GM23338 (cell line): ENCODE results near the gene FMN1. TPM values are rescaled to one million over a fixed set of nuclear protein-coding genes. Genes with fewer than 3 reads are reported as not detected.

ENCODE experiments used
- ATAC-seq: fragments of 200-7000 bp; cut with Tn5 transposase; 3 replicates; pipeline ENCODE4 v1.9.1; 2020
- DNase-seq: peaks from one replicate; pipeline ENCODE4 v3.0.0-alpha.2; 2015; ENCODE audit warnings: low spot score
- H2AFZ ChIP-seq: fragments of 200-600 bp; sonication (generic); 2 replicates; pipeline ENCODE4 v1.8.0; 2016; ENCODE audit warnings: antibody characterized with exemption, mild to moderate bottlenecking, moderate library complexity
- H3F3A ChIP-seq: fragments of 200-600 bp; sonication (generic); replicated peaks from 2 replicates; pipeline ENCODE4 v1.8.0; 2017; ENCODE audit warnings: antibody characterized with exemption, mixed run types, low read depth
- H3K27ac ChIP-seq: fragments of 200-600 bp; sonication (generic); 2 replicates; pipeline ENCODE4 v1.6.1; 2016; ENCODE audit warnings: low read depth
- H3K27me3 ChIP-seq: fragments of 200-600 bp; sonication (generic); 2 replicates; pipeline ENCODE4 v1.8.0; 2016; ENCODE audit warnings: mild to moderate bottlenecking, mixed run types, moderate library complexity; ENCODE audit not compliant: insufficient read depth
- H3K36me3 ChIP-seq: fragments of 200-600 bp; sonication (generic); 2 replicates; pipeline ENCODE4 v1.8.0; 2016; ENCODE audit warnings: mild to moderate bottlenecking; ENCODE audit not compliant: insufficient read depth
- H3K4me1 ChIP-seq: fragments of 200-600 bp; sonication (generic); 2 replicates; pipeline ENCODE4 v1.8.0; 2016; ENCODE audit warnings: mild to moderate bottlenecking, moderate library complexity; ENCODE audit not compliant: insufficient read depth
- H3K4me2 ChIP-seq: fragments of 200-600 bp; sonication (generic); 2 replicates; pipeline ENCODE4 v1.7.1; 2017; ENCODE audit warnings: mixed run types
- H3K4me3 ChIP-seq: fragments of 200-600 bp; sonication (generic); 2 replicates; pipeline ENCODE4 v1.6.1; 2016; ENCODE audit warnings: mixed run types
- H3K79me2 ChIP-seq: fragments of 200-600 bp; sonication (generic); replicated peaks from 2 replicates; pipeline ENCODE4 v1.8.0; 2017; ENCODE audit warnings: mild to moderate bottlenecking; ENCODE audit not compliant: insufficient read depth
- H3K9me2 ChIP-seq: fragments of 200-600 bp; sonication (generic); 2 replicates; pipeline ENCODE4 v1.8.0; 2017; ENCODE audit not compliant: insufficient read depth
- H4K20me1 ChIP-seq: fragments of 200-600 bp; sonication (generic); replicated peaks from 2 replicates; pipeline ENCODE4 v1.8.0; 2017; ENCODE audit warnings: mild to moderate bottlenecking; ENCODE audit not compliant: insufficient read depth
- H3K27ac Mint-ChIP-seq: 2 replicates; pipeline ENCODE4 v1.8.0; 2020; ENCODE audit warnings: inconsistent platforms, mild to moderate bottlenecking, moderate library complexity, mixed read lengths
- H3K27me3 Mint-ChIP-seq: 3 replicates; pipeline ENCODE4 v1.8.0; 2022; ENCODE audit warnings: low read depth, mild to moderate bottlenecking, moderate library complexity, mixed read lengths, inconsistent platforms; ENCODE audit not compliant: insufficient read depth, poor library complexity
- H3K36me3 Mint-ChIP-seq: 3 replicates; pipeline ENCODE4 v1.8.0; 2021; ENCODE audit warnings: low read depth, mild to moderate bottlenecking, inconsistent platforms, moderate library complexity, mixed read lengths
- H3K4me1 Mint-ChIP-seq: 3 replicates; pipeline ENCODE4 v1.8.0; 2020; ENCODE audit warnings: mild to moderate bottlenecking, inconsistent platforms, mixed read lengths
- H3K4me3 Mint-ChIP-seq: 3 replicates; pipeline ENCODE4 v1.8.0; 2021; ENCODE audit warnings: moderate library complexity, mild to moderate bottlenecking, inconsistent platforms, mixed read lengths
- H3K9me3 Mint-ChIP-seq: 3 replicates; pipeline ENCODE4 v1.8.0; 2020; ENCODE audit warnings: moderate library complexity, mild to moderate bottlenecking, inconsistent platforms, mixed read lengths
- CTCF ChIP-seq, 2 experiments: fragments of 200-600 bp in 1 of 2; sonication (generic) in 1 of 2; conservative IDR thresholded peaks; 2 replicates each; pipeline versions ENCODE4 v1.5.1 to v1.6.1; 2016 to 2017; ENCODE audit warnings: antibody characterized with exemption in 2 of 2, low read depth in 2 of 2, mild to moderate bottlenecking in 2 of 2, moderate library complexity in 1 of 2
- EZH2phosphoT487 ChIP-seq: fragments of 200-600 bp; sonication (generic); IDR thresholded peaks from one replicate; pipeline ENCODE4 v1.8.1; 2018; ENCODE audit warnings: antibody characterized with exemption; ENCODE audit not compliant: unreplicated experiment
- JUNB ChIP-seq: IDR thresholded peaks from one replicate; pipeline ENCODE4 v1.6.1; 2016; ENCODE audit warnings: antibody characterized with exemption; ENCODE audit not compliant: unreplicated experiment
- NANOG ChIP-seq: IDR thresholded peaks from 2 replicates; pipeline ENCODE4 v1.6.1; 2016; ENCODE audit warnings: antibody characterized with exemption, borderline replicate concordance
- POLR2AphosphoS5 ChIP-seq: IDR thresholded peaks from 2 replicates; pipeline ENCODE4 v1.6.1; 2016; ENCODE audit warnings: antibody characterized with exemption, low read depth
- REST ChIP-seq: IDR thresholded peaks from one replicate; pipeline ENCODE4 v1.6.1; 2018; ENCODE audit warnings: antibody characterized with exemption; ENCODE audit not compliant: unreplicated experiment
- STAT1 ChIP-seq: IDR thresholded peaks from one replicate; pipeline ENCODE4 v1.6.1; 2016; ENCODE audit warnings: antibody characterized with exemption; ENCODE audit not compliant: unreplicated experiment
- ZNF462 ChIP-seq: fragments of 250-450 bp; sonication (Bioruptor Pico); IDR thresholded peaks from 2 replicates; pipeline ENCODE4 v1.5.0; 2020; ENCODE audit warnings: mild to moderate bottlenecking, moderate library complexity
- polyA plus RNA-seq: library from polyadenylated mRNA; unstranded; fragments of >200 nt; fragmentation: Nextera tagmentation; extraction: Ambion mirVana; gene quantifications from 2 replicates; pipeline ENCODE4 v1.2.1, GENCODE V29; 2016
- total RNA-seq: library from RNA; depleted of rRNA; stranded (reverse); fragments of >200 nt; shearing (Covaris generic); gene quantifications from 2 replicates; pipeline ENCODE4 v1.2.3, GENCODE V29; 2014
- TF ChIP-seq, protein P1 (sequence below): IDR thresholded peaks from 2 replicates; pipeline ENCODE4 v1.6.1; 2016; ENCODE audit warnings: antibody characterized with exemption

Gene FMN1
- total and polyA plus RNA-seq, 2 experiments from 2014 or later = 1.2 to 1.6 TPM

DNA sequence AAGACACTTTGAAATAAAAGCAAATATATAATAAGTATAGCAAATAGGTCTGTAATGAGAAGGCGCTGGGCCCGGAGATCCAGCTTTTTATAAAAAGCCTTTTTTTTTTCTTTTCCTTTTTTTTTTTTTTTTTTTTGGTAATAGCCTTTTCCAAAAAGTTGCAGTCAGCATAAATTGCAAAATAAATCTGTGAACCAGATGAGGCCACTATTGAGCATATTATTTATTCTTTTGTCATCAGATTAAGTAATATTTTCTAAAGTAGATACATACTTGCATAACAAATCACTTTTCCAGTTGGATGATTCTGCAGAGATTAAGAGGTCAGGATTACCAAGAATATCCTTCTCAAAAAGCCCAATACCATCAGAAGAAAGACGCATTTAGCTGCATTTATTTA lies 24.9 kb downstream of the FMN1 start:
- Mint-ChIP-seq H3K4me1 (no peaks in the 10 kb centered on the region), H3K4me3 (no peak overlapping the region), H3K36me3 (no peaks in the 10 kb centered on the region), H3K27ac (no peak overlapping the region), H3K27me3 (no peaks in the 10 kb centered on the region), H3K9me3 (no peaks in the 10 kb centered on the region)
- Histone ChIP-seq H3K4me3 (no peak overlapping the region), H3K27me3 (no peaks in the 10 kb centered on the region), H3F3A (no peaks in the 10 kb centered on the region), H3K4me1 (no peaks in the 10 kb centered on the region), H3K36me3 (no peaks in the 10 kb centered on the region), H3K27ac (no peak overlapping the region), H2AFZ (no peak overlapping the region), H3K4me2 (no peak overlapping the region), H3K79me2 (no peaks in the 10 kb centered on the region), H3K9me2 (no peaks in the 10 kb centered on the region), H4K20me1 (no peaks in the 10 kb centered on the region)
- TF ChIP-seq ZNF462 (CRISPR knock-in tag) (no peak), CTCF (conservative IDR thresholded peaks at IDR 0.05; ENCODE audit: low read depth in 2 of 2) (no peak), REST (no peak), STAT1 (no peak), JUNB (no peak), NANOG (no peak), EZH2phosphoT487 (no peak), POLR2AphosphoS5 (no peak)
- TF ChIP-seq, protein P1, sequence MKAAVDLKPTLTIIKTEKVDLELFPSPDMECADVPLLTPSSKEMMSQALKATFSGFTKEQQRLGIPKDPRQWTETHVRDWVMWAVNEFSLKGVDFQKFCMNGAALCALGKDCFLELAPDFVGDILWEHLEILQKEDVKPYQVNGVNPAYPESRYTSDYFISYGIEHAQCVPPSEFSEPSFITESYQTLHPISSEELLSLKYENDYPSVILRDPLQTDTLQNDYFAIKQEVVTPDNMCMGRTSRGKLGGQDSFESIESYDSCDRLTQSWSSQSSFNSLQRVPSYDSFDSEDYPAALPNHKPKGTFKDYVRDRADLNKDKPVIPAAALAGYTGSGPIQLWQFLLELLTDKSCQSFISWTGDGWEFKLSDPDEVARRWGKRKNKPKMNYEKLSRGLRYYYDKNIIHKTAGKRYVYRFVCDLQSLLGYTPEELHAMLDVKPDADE = no peak
- DNase-seq = no peak
- ATAC-seq = no peak
